ENCODE data around the gene CRYGB.
"Not testable (repeated sequence)": the region's sequence is repeated elsewhere in the genome, so short reads cannot be mapped to it uniquely, and the experiment has no call there.

The CRYGB gene

GRCh38 chr2:208118918-208119317 is 27.0 kb downstream of the CRYGB start:
- H3K4me3 ChIP-seq (ENCODE audit: low read depth, low read length), result no peak overlapping the region
- no peak overlapping the region for H3K27ac ChIP-seq
- H3K27me3 ChIP-seq (ENCODE audit: insufficient read depth, low read depth, severe bottlenecking), result no peaks in the 10 kb centered on the region
- no peaks in the 10 kb centered on the region for H3K36me3 ChIP-seq
- H3K9me3 ChIP-seq (ENCODE audit: severe bottlenecking), result no peaks in the 10 kb centered on the region
- TF ChIP-seq CTCF (IDR thresholded peaks at IDR 0.05; ENCODE audit: low read depth, low read length), result no peak
- DNase-seq, result no peak

DNA sequence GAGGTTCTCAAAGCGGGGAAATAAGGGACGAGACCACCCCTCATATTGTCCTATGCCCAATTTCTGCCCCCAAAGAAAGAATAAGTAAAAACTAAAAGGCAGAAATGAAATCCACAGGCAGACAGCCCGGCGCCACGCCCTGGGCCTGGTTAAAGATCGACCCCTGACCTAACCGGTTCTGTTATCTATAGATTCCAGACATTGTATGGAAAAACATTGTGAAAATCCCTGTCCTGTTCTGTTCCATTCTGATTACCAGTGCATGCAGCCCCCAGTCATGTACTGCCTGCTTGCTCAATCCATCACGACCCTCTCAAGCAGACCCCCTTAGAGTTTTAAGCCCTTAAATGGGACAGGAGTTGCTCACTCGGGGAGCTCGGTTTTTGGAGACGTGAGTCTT is 28.6 kb downstream of the CRYGB start:
- DNase-seq; H3K4me3 ChIP-seq (ENCODE audit: low read depth, low read length); H3K36me3 ChIP-seq; H3K27ac ChIP-seq; H3K9me3 ChIP-seq (ENCODE audit: severe bottlenecking); H3K27me3 ChIP-seq (ENCODE audit: insufficient read depth, low read depth, severe bottlenecking): not testable (repeated sequence)

GRCh38 chr2:208112969-208113368 is 33.0 kb downstream of the CRYGB start:
- peak overlapping the region; percentile 27 for H3K27ac ChIP-seq

GRCh38 chr2:208112273-208112745 is 33.6 kb downstream of the CRYGB start:
- not testable (repeated sequence) for H3K4me3 ChIP-seq (ENCODE audit: low read depth, low read length)

More at GRCh38 chr2:208112969-208113368, 33.0 kb downstream of the CRYGB start:
- Histone ChIP-seq H3K36me3 (no peaks in the 10 kb centered on the region), H3K9me3 (ENCODE audit: severe bottlenecking) (no peaks in the 10 kb centered on the region), H3K4me3 (ENCODE audit: low read depth, low read length) (no peak overlapping the region), H3K27me3 (ENCODE audit: insufficient read depth, low read depth, severe bottlenecking) (no peaks in the 10 kb centered on the region)
- DNase-seq, result peak; percentile 68
- TF ChIP-seq CTCF (IDR thresholded peaks at IDR 0.05; ENCODE audit: low read depth, low read length), result no peak

DNA sequence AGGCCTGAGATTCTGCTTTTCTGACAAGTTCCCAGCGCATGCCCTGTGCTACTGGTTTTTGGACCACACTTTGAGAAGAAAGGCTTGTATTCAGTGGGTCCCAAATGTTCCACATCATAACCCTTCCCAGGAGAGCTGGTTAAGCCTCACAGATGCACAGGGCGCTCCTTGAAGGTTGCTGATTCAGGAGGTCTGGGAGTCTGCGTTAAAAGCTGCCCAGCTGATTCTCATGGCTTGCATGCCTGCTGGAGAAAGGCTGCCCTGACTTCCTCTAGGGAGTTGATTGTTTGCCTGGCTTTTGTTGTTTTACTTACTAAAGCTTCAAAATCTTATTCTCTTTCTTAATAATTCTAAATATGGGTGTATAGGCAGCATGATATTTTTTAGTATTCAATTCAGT is 42.3 kb downstream of the CRYGB start:
- no peaks in the 10 kb centered on the region for H3K36me3 ChIP-seq
- no peak for DNase-seq
- H3K4me3 ChIP-seq (ENCODE audit: low read depth, low read length), result no peak overlapping the region
- no peaks in the 10 kb centered on the region for H3K27me3 ChIP-seq (ENCODE audit: insufficient read depth, low read depth, severe bottlenecking)
- H3K27ac ChIP-seq, result no peak overlapping the region
- TF ChIP-seq CTCF (IDR thresholded peaks at IDR 0.05; ENCODE audit: low read depth, low read length), result no peak
- no peaks in the 10 kb centered on the region for H3K9me3 ChIP-seq (ENCODE audit: severe bottlenecking)

More at GRCh38 chr2:208112273-208112745, 33.6 kb downstream of the CRYGB start:
- not testable (repeated sequence) for DNase-seq; H3K9me3 ChIP-seq (ENCODE audit: severe bottlenecking); H3K27me3 ChIP-seq (ENCODE audit: insufficient read depth, low read depth, severe bottlenecking); H3K36me3 ChIP-seq; H3K27ac ChIP-seq

- Histone ChIP-seq H3K9me3 (ENCODE audit: severe bottlenecking) (no peaks in the 10 kb centered on the region), H3K36me3 (no peaks in the 10 kb centered on the region), H3K4me3 (ENCODE audit: low read depth, low read length) (no peak overlapping the region), H3K27ac (no peak overlapping the region), H3K27me3 (ENCODE audit: insufficient read depth, low read depth, severe bottlenecking) (no peaks in the 10 kb centered on the region)
- DNase-seq, result no peak
- peak; percentile 21; the same call in 1 of the 2 replicates for TF ChIP-seq CTCF (IDR thresholded peaks at IDR 0.05; ENCODE audit: low read depth, low read length)
Measured at GRCh38 chr2:208101716-208102631, 44.0 kb downstream of the CRYGB start.

All from WERI-Rb-1 (cell line).